B cell (primary cell): ENCODE measurements around the gene HOXA1. TPM values are rescaled to one million over a fixed set of nuclear protein-coding genes. Genes with fewer than 3 reads are reported as not detected.

ENCODE experiments used
- ATAC-seq: fragments of 200-7000 bp; cut with Tn5 transposase; one replicate; pipeline ENCODE4 v1.10.0; 2021; ENCODE audit warnings: low read depth, mild to moderate bottlenecking, moderate number of reproducible peaks, moderate library complexity
- CTCF ChIA-PET: fragments of 350-600 bp; sonication (Branson Sonifier 250); formaldehyde crosslinking; loops from one replicate; lab custom pipeline; 2021; ENCODE audit warnings: antibody characterized with exemption, inconsistent platforms; lab: Charles Lee
- POLR2A ChIA-PET: fragments of 350-600 bp; sonication (Branson Sonifier 250); formaldehyde crosslinking; loops from one replicate; lab custom pipeline; 2021; ENCODE audit warnings: antibody characterized with exemption; lab: Charles Lee
- DNase-seq: peaks from one replicate; pipeline ENCODE4 v3.0.0; 2013
- H2AFZ ChIP-seq: 2 replicates; pipeline ENCODE4 v1.6.1; 2012; ENCODE audit warnings: mild to moderate bottlenecking, low read depth, low read length; ENCODE audit not compliant: insufficient read depth, poor library complexity, severe bottlenecking
- H3K27ac ChIP-seq, 2 donors: 1 replicate in 1 of 2; 2 replicates in 1 of 2; pipeline ENCODE4 v1.5.1; 2012 to 2013; ENCODE audit warnings: low read length in 2 of 2, mild to moderate bottlenecking in 2 of 2, moderate library complexity in 1 of 2
- H3K27me3 ChIP-seq, 4 experiments: fragments of 200-600 bp in 1 of 4; sonication (generic) in 1 of 4; replicated peaks in 1 of 4; 1 replicate in 2 of 4; 2 replicates in 2 of 4; pipeline versions ENCODE4 v1.6.1 to v1.7.0; 2013 to 2016; ENCODE audit warnings: low read length in 3 of 4, mild to moderate bottlenecking in 2 of 4, mixed read lengths in 1 of 4, moderate library complexity in 1 of 4; ENCODE audit not compliant: insufficient read depth in 4 of 4, control insufficient read depth in 3 of 4; ENCODE audit errors: control extremely low read depth in 1 of 4
- H3K36me3 ChIP-seq, 2 experiments: replicated peaks in 1 of 2; 1 replicate in 1 of 2; 2 replicates in 1 of 2; pipeline versions ENCODE4 v1.6.1 to v1.7.1; 2013; ENCODE audit warnings: low read length in 1 of 2; ENCODE audit not compliant: insufficient read depth in 2 of 2, control insufficient read depth in 1 of 2; ENCODE audit errors: control extremely low read depth in 1 of 2, extremely low read depth in 1 of 2
- H3K4me1 ChIP-seq, 2 donors: fragments of 200-600 bp in 1 of 2; sonication (generic) in 1 of 2; 1 replicate in 1 of 2; 2 replicates in 1 of 2; pipeline versions ENCODE4 v1.5.1 to v1.6.1; 2013 to 2017; ENCODE audit warnings: low read length in 2 of 2; ENCODE audit not compliant: control insufficient read depth in 2 of 2, insufficient read depth in 2 of 2
- H3K4me2 ChIP-seq: replicated peaks from 2 replicates; pipeline ENCODE3; 2012; ENCODE audit warnings: mild to moderate bottlenecking, low read depth, low read length; ENCODE audit not compliant: poor library complexity, severe bottlenecking
- H3K4me3 ChIP-seq, 5 experiments: fragments of 200-600 bp in 1 of 5; sonication (generic) in 1 of 5; 1 replicate in 3 of 5; 2 replicates in 2 of 5; pipeline versions ENCODE4 v1.5.1 to v1.7.0; 2011 to 2016; ENCODE audit warnings: low read length in 4 of 5, mild to moderate bottlenecking in 4 of 5, low read depth in 2 of 5, control low read depth in 1 of 5, moderate library complexity in 1 of 5; ENCODE audit not compliant: insufficient read depth in 1 of 5; ENCODE audit errors: control extremely low read depth in 1 of 5, extremely low read depth in 1 of 5
- H3K79me2 ChIP-seq: fragments of 200-600 bp; sonication (generic); one replicate; pipeline ENCODE4 v1.6.0; 2016; ENCODE audit warnings: low read length; ENCODE audit not compliant: control insufficient read depth, insufficient read depth
- H3K9ac ChIP-seq: fragments of 200-600 bp; sonication (generic); 2 replicates; pipeline ENCODE4 v1.6.1; 2017; ENCODE audit warnings: mild to moderate bottlenecking, low read length, moderate library complexity
- H3K9me3 ChIP-seq, 3 donors: one replicate each; pipeline versions ENCODE4 v1.6.1 to v1.7.1; 2013; ENCODE audit warnings: low read length in 2 of 3; ENCODE audit not compliant: control insufficient read depth in 2 of 3, insufficient read depth in 1 of 3; ENCODE audit errors: control extremely low read depth in 1 of 3
- H4K20me1 ChIP-seq: 2 replicates; pipeline ENCODE4 v1.6.0; 2012; ENCODE audit warnings: mild to moderate bottlenecking, low read length; ENCODE audit not compliant: insufficient read depth, control insufficient read depth, poor library complexity, severe bottlenecking
- H3K27ac Mint-ChIP-seq: one replicate; pipeline ENCODE4 v1.8.0; 2021; ENCODE audit warnings: mixed read lengths
- H3K27me3 Mint-ChIP-seq: one replicate; pipeline ENCODE4 v1.8.0; 2021; ENCODE audit warnings: mixed read lengths
- H3K4me1 Mint-ChIP-seq: one replicate; pipeline ENCODE4 v1.8.0; 2021; ENCODE audit warnings: mixed read lengths
- H3K4me3 Mint-ChIP-seq: one replicate; pipeline ENCODE4 v1.8.0; 2021; ENCODE audit warnings: mixed read lengths
- H3K9me3 Mint-ChIP-seq: one replicate; pipeline ENCODE4 v1.8.0; 2022; ENCODE audit warnings: mixed read lengths; ENCODE audit not compliant: insufficient read depth
- EZH2 ChIP-seq: IDR thresholded peaks from 2 replicates; pipeline ENCODE4 v1.6.1; 2012; ENCODE audit warnings: borderline replicate concordance, low read depth, mild to moderate bottlenecking, moderate library complexity, low read length; ENCODE audit not compliant: insufficient read depth, poor library complexity, severe bottlenecking
- WGBS: methylation state at CpG from one replicate; pipeline ENCODE4 v1.1.5; 2013; ENCODE audit warnings: missing lambda C conversion rate; ENCODE audit not compliant: insufficient coverage; 5-methylcytosine and 5-hydroxymethylcytosine counted together
- intact Hi-C: fragments of 100-400 bp; cut with micrococcal nuclease; formaldehyde crosslinking; loops from one replicate; pipeline ENCODE4 v1.10.0; 2022
- polyA plus RNA-seq: library from polyadenylated mRNA; depleted of rRNA; stranded (reverse); fragments of >200 nt; gene quantifications from 2 replicates; pipeline ENCODE4 v1.2.3, GENCODE V29; 2012
- total RNA-seq, 2 donors: library from RNA; stranded (reverse); fragments of 120-200 nt in 1 of 2; gene quantifications; 1 replicate in 1 of 2; 2 replicates in 1 of 2; pipeline versions ENCODE4 v1.2.3 to v1.2.4, GENCODE V29; 2013 to 2022
- TF ChIP-seq, protein P1 (sequence below): fragments of 200-600 bp; IDR thresholded peaks from one replicate; pipeline ENCODE4 v1.8.0; 2022; ENCODE audit warnings: antibody characterized with exemption, mild to moderate bottlenecking

The HOXA1 gene
- total and polyA plus RNA-seq, 2 donors (not counting 1 experiment from before 2014, with no cell fraction given), result 0.13 to 0.37 TPM

DNA sequence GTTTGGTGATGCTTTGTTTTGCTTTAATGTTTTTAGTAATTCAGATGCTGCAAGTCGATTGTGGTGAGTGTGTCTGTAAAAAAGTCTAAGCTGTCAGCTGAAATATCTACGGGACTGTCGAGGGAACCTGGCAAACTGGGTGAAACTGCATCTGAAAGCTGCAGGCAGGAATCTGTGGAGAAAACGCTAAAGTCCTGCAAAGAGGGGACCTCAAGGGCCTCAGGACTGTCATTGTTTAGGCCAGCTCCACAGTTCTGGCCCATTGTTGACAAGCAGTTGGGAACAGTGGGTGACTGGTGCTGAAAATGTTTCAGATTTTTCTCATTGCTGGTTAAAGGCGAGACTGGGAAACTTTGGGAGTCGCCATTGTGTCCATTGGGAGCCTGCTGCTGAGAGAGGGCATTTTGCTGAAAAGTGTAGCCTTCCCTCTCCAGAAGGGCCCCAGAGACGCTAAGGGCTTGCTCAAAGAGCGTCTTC is 4.9 kb upstream of the HOXA1 start:
- Histone ChIP-seq H2AFZ (no peak overlapping the region), H3K79me2 (no peaks in the 10 kb centered on the region), H3K4me3 (no peak overlapping the region), H3K4me1 (peaks cover 41 to 45% of the 10 kb centered on the region in 2 donors), H3K27ac (no peak overlapping the region), H3K36me3 (no peaks in the 10 kb centered on the region), H4K20me1 (peaks cover 12% of the 10 kb centered on the region), H3K4me2 (no peak overlapping the region), H3K9ac (no peak overlapping the region), H3K9me3 (peaks cover 0 to 29% (median 0%) of the 10 kb centered on the region in 3 donors), H3K27me3 (peaks cover 0 to 88% (median 61%) of the 10 kb centered on the region in 4 experiments)
- ChIA-PET POLR2A (no interaction called here), CTCF (no interaction called here)
- Mint-ChIP-seq H3K9me3 (no peaks in the 10 kb centered on the region), H3K27me3 (peaks cover 74% of the 10 kb centered on the region), H3K4me3 (no peak overlapping the region), H3K4me1 (peaks cover 37% of the 10 kb centered on the region), H3K27ac (no peak overlapping the region)
- TF ChIP-seq, protein P1, sequence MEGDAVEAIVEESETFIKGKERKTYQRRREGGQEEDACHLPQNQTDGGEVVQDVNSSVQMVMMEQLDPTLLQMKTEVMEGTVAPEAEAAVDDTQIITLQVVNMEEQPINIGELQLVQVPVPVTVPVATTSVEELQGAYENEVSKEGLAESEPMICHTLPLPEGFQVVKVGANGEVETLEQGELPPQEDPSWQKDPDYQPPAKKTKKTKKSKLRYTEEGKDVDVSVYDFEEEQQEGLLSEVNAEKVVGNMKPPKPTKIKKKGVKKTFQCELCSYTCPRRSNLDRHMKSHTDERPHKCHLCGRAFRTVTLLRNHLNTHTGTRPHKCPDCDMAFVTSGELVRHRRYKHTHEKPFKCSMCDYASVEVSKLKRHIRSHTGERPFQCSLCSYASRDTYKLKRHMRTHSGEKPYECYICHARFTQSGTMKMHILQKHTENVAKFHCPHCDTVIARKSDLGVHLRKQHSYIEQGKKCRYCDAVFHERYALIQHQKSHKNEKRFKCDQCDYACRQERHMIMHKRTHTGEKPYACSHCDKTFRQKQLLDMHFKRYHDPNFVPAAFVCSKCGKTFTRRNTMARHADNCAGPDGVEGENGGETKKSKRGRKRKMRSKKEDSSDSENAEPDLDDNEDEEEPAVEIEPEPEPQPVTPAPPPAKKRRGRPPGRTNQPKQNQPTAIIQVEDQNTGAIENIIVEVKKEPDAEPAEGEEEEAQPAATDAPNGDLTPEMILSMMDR, result no peak
- TF ChIP-seq EZH2, result no peak
- DNase-seq (no peak), ATAC-seq (no peak)
- intact Hi-C loops, result no loop called here
- WGBS, result 95% methylated on average over 8 of the region's 8 CpGs

DNA sequence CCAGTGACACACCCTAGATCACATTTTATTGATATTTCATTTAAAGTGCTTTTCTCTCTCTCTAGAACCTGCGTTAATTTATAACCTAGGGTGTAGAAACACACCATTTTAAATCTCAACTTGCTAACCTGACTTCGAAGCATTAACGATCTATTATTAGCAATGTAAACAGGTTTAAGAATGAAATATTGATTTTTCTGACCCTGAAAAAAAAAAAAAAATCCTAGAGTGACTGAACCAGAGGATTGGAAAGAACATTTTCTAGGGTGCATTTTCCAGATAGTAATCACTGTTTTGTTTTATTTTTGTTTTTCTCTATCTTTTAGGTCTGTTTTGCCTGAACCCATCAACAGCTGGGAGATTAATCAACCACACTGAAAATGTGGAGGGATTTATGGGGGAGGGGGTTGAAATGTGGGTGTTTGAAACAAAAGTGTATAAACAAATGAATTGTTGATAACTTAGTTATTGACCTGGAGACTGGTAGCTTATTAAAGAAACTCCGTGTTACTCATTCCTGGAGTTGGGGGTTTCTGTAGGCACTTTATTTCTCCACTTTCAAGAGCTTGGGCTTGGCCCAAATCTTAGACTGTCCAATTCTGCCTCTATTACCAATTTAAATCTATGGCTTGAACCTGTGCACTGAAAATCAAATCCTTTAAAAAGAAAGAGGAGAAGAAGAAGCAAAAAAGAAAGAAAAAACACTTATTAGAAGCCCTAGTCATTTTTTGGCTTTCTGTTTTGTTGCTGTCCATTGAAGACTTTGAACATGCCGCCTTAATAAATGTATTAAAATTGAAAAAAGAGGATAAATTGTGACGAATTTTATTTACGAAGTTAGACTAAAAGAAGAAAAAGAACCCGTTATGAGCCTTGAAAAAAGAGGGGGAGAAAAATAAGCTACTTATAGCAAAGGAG is 3.9 kb upstream of the HOXA1 start:
- H4K20me1 ChIP-seq, result peaks cover 12% of the 10 kb centered on the region
- H3K4me3 ChIP-seq, result no peak overlapping the region
- DNase-seq (no peak), ATAC-seq (no peak)
- H3K4me1 ChIP-seq, result peaks cover 50% of the 10 kb centered on the region in 2 donors
- Mint-ChIP-seq H3K27me3 (peaks cover 72% of the 10 kb centered on the region), H3K27ac (no peak overlapping the region), H3K4me3 (no peak overlapping the region), H3K9me3 (no peaks in the 10 kb centered on the region), H3K4me1 (peaks cover 47% of the 10 kb centered on the region)
- ChIA-PET CTCF (interaction anchor here (0.7 to 1.5 kb wide), 5 partner anchors 51 to 1205 kb away, joined by 3 to 7 read pairs (median 4); no protein-coding TSS in a partner anchor), POLR2A (no interaction called here)
- TF ChIP-seq, protein P1, result no peak
- no peak for TF ChIP-seq EZH2
- H3K9me3 ChIP-seq, result peaks cover 0 to 29% (median 0%) of the 10 kb centered on the region in 3 donors
- H3K27me3 ChIP-seq, result peaks cover 0 to 92% (median 60%) of the 10 kb centered on the region in 4 experiments
- no peaks in the 10 kb centered on the region for H3K79me2 ChIP-seq
- intact Hi-C loops, result loop anchor here (5.0 kb wide), 2 partner anchors 417 to 1237 kb away; no protein-coding TSS in a partner anchor
- no CpG with 5 or more reads among the region's 8 CpGs for WGBS
- no peak overlapping the region for H3K9ac ChIP-seq
- no peaks in the 10 kb centered on the region for H3K36me3 ChIP-seq
- H2AFZ ChIP-seq, result no peak overlapping the region
- no peak overlapping the region for H3K27ac ChIP-seq
- no peak overlapping the region for H3K4me2 ChIP-seq
